ENCODE results near the gene NFATC1. TPM values are rescaled to one million over a fixed set of nuclear protein-coding genes. Genes with fewer than 3 reads are reported as not detected.
"Not testable (repeated sequence)": the region's sequence is repeated elsewhere in the genome, so short reads cannot be mapped to it uniquely, and the experiment has no call there.

NFATC1 gene
- total and polyA plus RNA-seq, 2 donors = 5.4 to 23.8 TPM

GRCh38 chr18:79501006-79501405 lies 105.3 kb downstream of the NFATC1 start:
- 97% methylated on average over 4 of the region's 4 CpGs for WGBS
- H3K9me3 ChIP-seq (ENCODE audit: control insufficient read depth in 2 of 2, insufficient read depth in 1 of 2, low read length in 1 of 2) = peaks cover 4 to 16% of the 10 kb centered on the region in 2 donors
- H3K27ac ChIP-seq (ENCODE audit: low read depth in 1 of 2, low read length in 1 of 2) = no peak overlapping the region
- peaks cover 4 to 11% of the 10 kb centered on the region in 2 donors for H3K4me1 ChIP-seq (ENCODE audit: control insufficient read depth in 2 of 2, insufficient read depth in 2 of 2, low read length in 2 of 2)
- no peak overlapping the region for H3K4me3 ChIP-seq (ENCODE audit: low read length in 2 of 2)
- H3K36me3 ChIP-seq (ENCODE audit: control insufficient read depth in 2 of 2, insufficient read depth in 2 of 2, low read length in 1 of 2) = no peaks in the 10 kb centered on the region
- no peak for DNase-seq (ENCODE audit: low read depth in 6 of 9, low spot score in 9 of 9)
- no peaks in the 10 kb centered on the region for H3K27me3 ChIP-seq (ENCODE audit: control insufficient read depth in 2 of 2, insufficient read depth in 1 of 2, low read length in 1 of 2)

- Histone ChIP-seq H3K27me3 (ENCODE audit: control insufficient read depth in 2 of 2, insufficient read depth in 1 of 2, low read length in 1 of 2) (peaks cover 0 to 10% of the 10 kb centered on the region in 2 donors), H3K4me1 (ENCODE audit: control insufficient read depth in 2 of 2, insufficient read depth in 2 of 2, low read length in 2 of 2) (peaks cover 22 to 26% of the 10 kb centered on the region in 2 donors), H3K9me3 (ENCODE audit: control insufficient read depth in 2 of 2, insufficient read depth in 1 of 2, low read length in 1 of 2) (peaks cover 2 to 4% of the 10 kb centered on the region in 2 donors), H3K36me3 (ENCODE audit: control insufficient read depth in 2 of 2, insufficient read depth in 2 of 2, low read length in 1 of 2) (no peaks in the 10 kb centered on the region), H3K4me3 (ENCODE audit: low read length in 2 of 2) (no peak overlapping the region), H3K27ac (ENCODE audit: low read depth in 1 of 2, low read length in 1 of 2) (no peak overlapping the region)
- no peak for DNase-seq (ENCODE audit: low read depth in 6 of 9, low spot score in 9 of 9)
- WGBS = 31% methylated on average over 4 of the region's 4 CpGs
Observed at GRCh38 chr18:79502782-79503181, 107.1 kb downstream of the NFATC1 start.

GRCh38 chr18:79503406-79503805 lies 107.7 kb downstream of the NFATC1 start:
- no peak for DNase-seq (ENCODE audit: low read depth in 6 of 9, low spot score in 9 of 9)
- 97% methylated on average over 11 of the region's 11 CpGs for WGBS
- Histone ChIP-seq H3K27ac (ENCODE audit: low read depth in 1 of 2, low read length in 1 of 2) (no peak overlapping the region), H3K9me3 (ENCODE audit: control insufficient read depth in 2 of 2, insufficient read depth in 1 of 2, low read length in 1 of 2) (peaks cover 2 to 4% of the 10 kb centered on the region in 2 donors), H3K27me3 (ENCODE audit: control insufficient read depth in 2 of 2, insufficient read depth in 1 of 2, low read length in 1 of 2) (peaks cover 0 to 17% of the 10 kb centered on the region in 2 donors), H3K4me1 (ENCODE audit: control insufficient read depth in 2 of 2, insufficient read depth in 2 of 2, low read length in 2 of 2) (peaks cover 24 to 32% of the 10 kb centered on the region in 2 donors), H3K4me3 (ENCODE audit: low read length in 2 of 2) (no peak overlapping the region), H3K36me3 (ENCODE audit: control insufficient read depth in 2 of 2, insufficient read depth in 2 of 2, low read length in 1 of 2) (no peaks in the 10 kb centered on the region)

GRCh38 chr18:79504034-79504433 lies 108.3 kb downstream of the NFATC1 start:
- peaks cover 0 to 2% of the 10 kb centered on the region in 2 donors for H3K9me3 ChIP-seq (ENCODE audit: control insufficient read depth in 2 of 2, insufficient read depth in 1 of 2, low read length in 1 of 2)
- WGBS = 94% methylated on average over 12 of the region's 12 CpGs
- H3K4me3 ChIP-seq (ENCODE audit: low read length in 2 of 2) = no peak overlapping the region
- H3K36me3 ChIP-seq (ENCODE audit: control insufficient read depth in 2 of 2, insufficient read depth in 2 of 2, low read length in 1 of 2) = peaks cover 0 to under 1% of the 10 kb centered on the region in 2 donors
- H3K27ac ChIP-seq (ENCODE audit: low read depth in 1 of 2, low read length in 1 of 2) = no peak overlapping the region
- no peak for DNase-seq (ENCODE audit: low read depth in 6 of 9, low spot score in 9 of 9)
- H3K4me1 ChIP-seq (ENCODE audit: control insufficient read depth in 2 of 2, insufficient read depth in 2 of 2, low read length in 2 of 2) = peaks cover 24 to 34% of the 10 kb centered on the region in 2 donors
- H3K27me3 ChIP-seq (ENCODE audit: control insufficient read depth in 2 of 2, insufficient read depth in 1 of 2, low read length in 1 of 2) = peaks cover 0 to 21% of the 10 kb centered on the region in 2 donors

GRCh38 chr18:79504495-79504894 lies 108.8 kb downstream of the NFATC1 start:
- Histone ChIP-seq H3K4me1 (ENCODE audit: control insufficient read depth in 2 of 2, insufficient read depth in 2 of 2, low read length in 2 of 2) (peaks cover 24 to 34% of the 10 kb centered on the region in 2 donors), H3K27me3 (ENCODE audit: control insufficient read depth in 2 of 2, insufficient read depth in 1 of 2, low read length in 1 of 2) (peaks cover 0 to 25% of the 10 kb centered on the region in 2 donors)
- H3K4me3 ChIP-seq (ENCODE audit: low read length in 2 of 2); H3K27ac ChIP-seq (ENCODE audit: low read depth in 1 of 2, low read length in 1 of 2); DNase-seq (ENCODE audit: low read depth in 6 of 9, low spot score in 9 of 9); H3K36me3 ChIP-seq (ENCODE audit: control insufficient read depth in 2 of 2, insufficient read depth in 2 of 2, low read length in 1 of 2); H3K9me3 ChIP-seq (ENCODE audit: control insufficient read depth in 2 of 2, insufficient read depth in 1 of 2, low read length in 1 of 2): not testable (repeated sequence)
- WGBS = 61% methylated on average over 5 of the region's 6 CpGs

- H3K27me3 ChIP-seq (ENCODE audit: control insufficient read depth in 2 of 2, insufficient read depth in 1 of 2, low read length in 1 of 2) = peaks cover 0 to 25% of the 10 kb centered on the region in 2 donors
- not testable (repeated sequence) for DNase-seq (ENCODE audit: low read depth in 6 of 9, low spot score in 9 of 9); H3K36me3 ChIP-seq (ENCODE audit: control insufficient read depth in 2 of 2, insufficient read depth in 2 of 2, low read length in 1 of 2); H3K9me3 ChIP-seq (ENCODE audit: control insufficient read depth in 2 of 2, insufficient read depth in 1 of 2, low read length in 1 of 2); H3K27ac ChIP-seq (ENCODE audit: low read depth in 1 of 2, low read length in 1 of 2); H3K4me3 ChIP-seq (ENCODE audit: low read length in 2 of 2)
- H3K4me1 ChIP-seq (ENCODE audit: control insufficient read depth in 2 of 2, insufficient read depth in 2 of 2, low read length in 2 of 2) = peaks cover 24 to 34% of the 10 kb centered on the region in 2 donors
- WGBS = 93% methylated on average over 3 of the region's 3 CpGs
Observed at GRCh38 chr18:79505465-79505864, 109.7 kb downstream of the NFATC1 start.

GRCh38 chr18:79506191-79507075 lies 110.7 kb downstream of the NFATC1 start:
- peak in 1 of 9 donors; percentile 50 for DNase-seq (ENCODE audit: low read depth in 6 of 9, low spot score in 9 of 9)
- peak overlapping the region; percentile 55 to 74 for H3K27ac ChIP-seq (ENCODE audit: low read depth in 1 of 2, low read length in 1 of 2)
- peaks cover 24 to 34% of the 10 kb centered on the region in 2 donors for H3K4me1 ChIP-seq (ENCODE audit: control insufficient read depth in 2 of 2, insufficient read depth in 2 of 2, low read length in 2 of 2)
- H3K27me3 ChIP-seq (ENCODE audit: control insufficient read depth in 2 of 2, insufficient read depth in 1 of 2, low read length in 1 of 2) = peaks cover 0 to 25% of the 10 kb centered on the region in 2 donors
- whole genome bisulfite sequencing = 38% methylated on average over 20 of the region's 20 CpGs
- H3K36me3 ChIP-seq (ENCODE audit: control insufficient read depth in 2 of 2, insufficient read depth in 2 of 2, low read length in 1 of 2) = peaks cover 5 to 6% of the 10 kb centered on the region in 2 donors
- H3K4me3 ChIP-seq (ENCODE audit: low read length in 2 of 2) = no peak overlapping the region
- peaks cover 0 to 2% of the 10 kb centered on the region in 2 donors for H3K9me3 ChIP-seq (ENCODE audit: control insufficient read depth in 2 of 2, insufficient read depth in 1 of 2, low read length in 1 of 2)

- Histone ChIP-seq H3K27me3 (ENCODE audit: control insufficient read depth in 2 of 2, insufficient read depth in 1 of 2, low read length in 1 of 2) (peaks cover 0 to 25% of the 10 kb centered on the region in 2 donors), H3K4me3 (ENCODE audit: low read length in 2 of 2) (peak overlapping the region; percentile 2 to 28), H3K4me1 (ENCODE audit: control insufficient read depth in 2 of 2, insufficient read depth in 2 of 2, low read length in 2 of 2) (peaks cover 24 to 34% of the 10 kb centered on the region in 2 donors), H3K36me3 (ENCODE audit: control insufficient read depth in 2 of 2, insufficient read depth in 2 of 2, low read length in 1 of 2) (peaks cover 5 to 10% of the 10 kb centered on the region in 2 donors), H3K9me3 (ENCODE audit: control insufficient read depth in 2 of 2, insufficient read depth in 1 of 2, low read length in 1 of 2) (peaks cover 0 to 2% of the 10 kb centered on the region in 2 donors), H3K27ac (ENCODE audit: low read depth in 1 of 2, low read length in 1 of 2) (peak overlapping the region; percentile 55)
- DNase-seq (ENCODE audit: low read depth in 6 of 9, low spot score in 9 of 9) = peak in 1 of 9 donors; percentile 52
- 5% methylated on average over 24 of the region's 24 CpGs for WGBS
Observed at GRCh38 chr18:79507076-79507545, 111.4 kb downstream of the NFATC1 start.
